SJCRH30 (cell line): Measurements from ENCODE around the gene GABRQ. TPM values are rescaled to one million over a fixed set of nuclear protein-coding genes. Genes with fewer than 3 reads are reported as not detected.

Experiments
- total RNA-seq: library from RNA; depleted of rRNA; stranded (reverse); fragments of >200 nt; shearing (Covaris generic); gene quantifications from 2 replicates; pipeline ENCODE4 v1.2.3, GENCODE V29; 2014; rRNA removed

Gene GABRQ
- total RNA-seq, 1 experiment from 2014 or later = 0.30 TPM

Other genes starting within 250 kb of the GABRQ start
- gene GABRA3, start 186.6 kb upstream of the GABRQ start, total RNA-seq = 0.56 and 0.97 TPM in 2 replicates
- 4.4 and 5.1 TPM in 2 replicates for gene MAGEA3, start 60.9 kb downstream of the GABRQ start, total RNA-seq
- gene CSAG2, start 71.4 kb downstream of the GABRQ start, total RNA-seq = not detected in 2 replicates
- gene MAGEA2B, start 76.7 kb downstream of the GABRQ start, total RNA-seq = 2.2 and 4.7 TPM in 2 replicates
- gene CSAG1, start 95.8 kb downstream of the GABRQ start, total RNA-seq = 0.41 and 0.63 TPM in 2 replicates
- 0.66 and 1.6 TPM in 2 replicates for gene MAGEA12, start 95.9 kb downstream of the GABRQ start, total RNA-seq
- 0.83 TPM in 1 of 2 replicates, not detected in the other for gene MAGEA2, start 115.9 kb downstream of the GABRQ start, total RNA-seq
- gene CSAG3, start 121.3 kb downstream of the GABRQ start, total RNA-seq = not detected in 2 replicates
- gene MAGEA6, start 131.8 kb downstream of the GABRQ start, total RNA-seq = 3.0 and 4.0 TPM in 2 replicates
- 26.5 and 29.4 TPM in 2 replicates for gene CETN2, start 192.9 kb downstream of the GABRQ start, total RNA-seq
- 24.7 and 25.2 TPM in 2 replicates for gene NSDHL, start 193.2 kb downstream of the GABRQ start, total RNA-seq